IPS DF 4.7 (cell line): Measurements from ENCODE around the gene TSC22D3.

Source experiments
- DNase-seq: peaks from one replicate; pipeline ENCODE4 v3.0.0-alpha.2; 2013; ENCODE audit warnings: low spot score; ENCODE audit errors: extremely low read depth

TSC22D3 gene

GRCh38 chrX:107760304-107761077, 15.1 kb downstream of the TSC22D3 start:
- no peak for DNase-seq

DNA sequence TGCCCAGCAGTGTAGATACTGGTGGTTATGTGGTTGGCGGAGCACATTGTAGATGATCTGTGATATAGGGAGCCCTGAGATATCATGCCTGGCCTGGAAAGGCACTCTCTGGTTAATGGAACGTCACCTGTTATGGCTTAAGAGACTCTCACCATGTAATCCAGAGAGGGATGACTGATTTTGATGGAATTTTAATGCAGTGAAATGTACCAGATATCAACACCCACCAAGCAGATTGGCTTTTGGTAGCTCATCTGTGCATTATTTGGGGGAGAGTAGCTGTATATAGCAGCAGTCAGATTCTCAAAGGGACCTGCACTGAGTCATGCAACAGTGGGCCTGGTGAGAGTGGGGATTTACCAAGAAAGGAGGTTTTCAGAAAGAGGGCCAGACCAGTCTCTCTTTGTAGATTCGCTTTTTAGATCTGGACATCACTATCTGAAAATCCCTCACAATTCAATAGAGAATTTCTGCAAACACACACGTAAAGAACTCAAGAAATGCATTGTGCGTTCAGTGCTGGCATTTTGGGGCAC, 17.3 kb downstream of the TSC22D3 start:
- no peak for DNase-seq

- DNase-seq = no peak
These were observed 19.9 kb downstream of the TSC22D3 start for GRCh38 chrX:107755721-107756120.

GRCh38 chrX:107753187-107753586, 22.4 kb downstream of the TSC22D3 start:
- no peak for DNase-seq

GRCh38 chrX:107752714-107753113, 22.9 kb downstream of the TSC22D3 start:
- DNase-seq = no peak

- DNase-seq = no peak
These were observed 23.5 kb downstream of the TSC22D3 start for GRCh38 chrX:107752043-107752442.

GRCh38 chrX:107750861-107751445, 24.6 kb downstream of the TSC22D3 start:
- no peak for DNase-seq

DNA sequence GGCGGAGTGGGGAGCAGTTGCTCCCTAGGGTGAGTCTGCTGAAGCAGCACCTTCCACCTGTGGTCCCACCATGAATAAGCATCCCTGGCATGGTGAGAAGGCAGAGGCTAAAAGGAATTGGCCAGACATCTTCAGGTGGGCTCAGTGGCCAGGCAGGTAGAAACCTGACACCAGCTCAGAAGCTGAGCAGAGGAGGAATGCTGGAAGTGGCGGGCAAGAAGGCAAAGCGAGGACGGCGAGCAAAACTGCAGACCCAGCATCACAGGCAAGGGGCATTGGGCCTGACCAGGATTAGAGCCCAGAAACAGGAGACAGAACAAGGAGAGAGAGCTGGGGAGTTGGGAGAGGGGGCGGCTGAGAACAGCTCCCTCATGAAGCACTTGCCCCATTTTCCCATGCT, 25.3 kb downstream of the TSC22D3 start:
- DNase-seq = no peak

DNA sequence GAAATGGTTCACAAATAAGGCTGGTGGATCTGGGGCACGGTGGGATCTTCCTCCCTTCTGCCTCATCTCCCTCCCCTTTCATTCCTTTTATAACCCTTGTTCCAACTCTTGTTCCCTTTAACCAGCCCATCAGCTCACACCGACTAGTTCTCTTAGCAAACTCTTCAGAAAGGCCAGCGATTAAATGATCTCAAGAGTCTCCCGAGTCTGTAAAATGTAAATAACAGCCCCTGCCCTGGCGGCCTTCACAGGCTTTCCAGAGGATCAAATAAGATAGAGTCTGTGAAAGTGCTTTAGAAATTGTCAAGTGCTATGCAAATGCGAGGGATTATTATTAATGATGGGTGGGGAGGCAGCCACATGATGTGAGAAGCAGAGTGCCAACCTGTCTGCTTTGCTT, 27.1 kb downstream of the TSC22D3 start:
- DNase-seq = no peak

DNA sequence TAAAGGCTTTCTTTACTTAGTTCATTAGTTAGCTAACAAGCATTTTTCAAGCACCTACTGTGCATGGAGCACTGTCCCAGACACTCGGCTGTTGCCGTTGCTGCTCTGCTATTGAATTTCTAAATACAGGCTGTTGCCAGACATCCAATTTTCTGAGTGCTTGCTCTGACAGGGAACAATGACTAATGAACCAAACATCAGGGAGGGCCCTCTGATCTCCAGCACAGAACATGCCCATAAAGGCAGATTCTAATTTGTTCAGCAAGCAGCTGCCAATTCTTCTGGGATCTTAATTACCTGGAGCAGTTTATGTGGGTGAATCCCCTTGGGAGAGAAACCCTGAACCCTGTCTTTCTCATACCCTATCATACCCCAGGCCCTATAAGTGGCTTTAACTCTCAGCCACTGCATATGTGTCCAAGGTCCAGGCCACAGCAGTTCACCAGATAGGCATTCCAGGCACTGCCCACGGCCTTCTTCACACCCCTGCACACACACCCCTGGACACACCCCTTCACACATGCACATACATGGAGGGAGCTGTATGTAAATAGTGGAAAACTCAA, 27.9 kb downstream of the TSC22D3 start:
- DNase-seq = no peak

- DNase-seq = no peak
These were observed 30.7 kb downstream of the TSC22D3 start for GRCh38 chrX:107744868-107745267.

GRCh38 chrX:107743995-107744394, 31.6 kb downstream of the TSC22D3 start:
- no peak for DNase-seq

- no peak for DNase-seq
These were observed 32.8 kb downstream of the TSC22D3 start for GRCh38 chrX:107742700-107743191.

GRCh38 chrX:107741404-107741790, 34.2 kb downstream of the TSC22D3 start:
- DNase-seq = no peak

GRCh38 chrX:107739541-107739940, 36.0 kb downstream of the TSC22D3 start:
- no peak for DNase-seq

DNA sequence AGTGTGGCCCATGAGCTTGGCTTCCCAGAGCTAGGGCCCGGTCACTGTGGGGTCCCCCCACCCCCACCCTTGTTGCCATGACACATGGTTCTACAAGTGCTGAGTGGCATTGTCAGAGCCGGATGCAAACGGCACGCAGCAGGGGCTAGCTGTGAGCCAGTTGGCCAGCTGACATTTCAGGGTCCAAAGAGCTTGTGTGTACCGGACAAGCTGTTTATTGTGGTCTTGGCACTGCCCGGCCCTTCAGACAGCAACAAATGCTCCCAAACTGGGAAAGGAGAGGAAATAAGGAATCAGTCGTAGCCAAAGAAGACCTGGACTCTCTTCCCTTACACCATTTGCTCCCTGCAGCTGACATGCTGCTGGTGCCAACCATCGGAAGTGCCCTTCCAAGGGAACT, 36.8 kb downstream of the TSC22D3 start:
- no peak for DNase-seq

GRCh38 chrX:107738272-107738671, 37.3 kb downstream of the TSC22D3 start:
- no peak for DNase-seq

GRCh38 chrX:107736781-107737531, 38.6 kb downstream of the TSC22D3 start:
- no peak for DNase-seq

- no peak for DNase-seq
These were observed 40.9 kb downstream of the TSC22D3 start for GRCh38 chrX:107734646-107735045.

DNA sequence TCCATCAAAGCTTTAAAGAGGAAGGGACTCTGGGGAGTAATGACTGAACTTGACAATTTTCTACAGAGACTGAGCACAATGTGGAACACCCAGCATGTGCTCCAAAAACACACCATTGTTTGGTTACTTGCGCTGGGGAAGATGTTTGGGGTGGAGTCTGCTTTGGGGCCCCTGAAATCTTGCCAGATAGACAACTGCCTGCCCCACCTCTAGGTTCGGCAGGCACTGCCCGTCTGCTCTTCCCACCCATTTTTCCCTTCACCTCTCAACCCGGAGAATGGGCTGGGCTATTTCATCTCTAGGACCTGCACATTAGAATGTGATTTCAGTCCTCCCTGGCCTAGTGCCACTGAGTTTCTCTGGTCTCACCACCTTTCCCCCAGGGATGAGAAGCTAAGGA, 41.9 kb downstream of the TSC22D3 start:
- no peak for DNase-seq

DNA sequence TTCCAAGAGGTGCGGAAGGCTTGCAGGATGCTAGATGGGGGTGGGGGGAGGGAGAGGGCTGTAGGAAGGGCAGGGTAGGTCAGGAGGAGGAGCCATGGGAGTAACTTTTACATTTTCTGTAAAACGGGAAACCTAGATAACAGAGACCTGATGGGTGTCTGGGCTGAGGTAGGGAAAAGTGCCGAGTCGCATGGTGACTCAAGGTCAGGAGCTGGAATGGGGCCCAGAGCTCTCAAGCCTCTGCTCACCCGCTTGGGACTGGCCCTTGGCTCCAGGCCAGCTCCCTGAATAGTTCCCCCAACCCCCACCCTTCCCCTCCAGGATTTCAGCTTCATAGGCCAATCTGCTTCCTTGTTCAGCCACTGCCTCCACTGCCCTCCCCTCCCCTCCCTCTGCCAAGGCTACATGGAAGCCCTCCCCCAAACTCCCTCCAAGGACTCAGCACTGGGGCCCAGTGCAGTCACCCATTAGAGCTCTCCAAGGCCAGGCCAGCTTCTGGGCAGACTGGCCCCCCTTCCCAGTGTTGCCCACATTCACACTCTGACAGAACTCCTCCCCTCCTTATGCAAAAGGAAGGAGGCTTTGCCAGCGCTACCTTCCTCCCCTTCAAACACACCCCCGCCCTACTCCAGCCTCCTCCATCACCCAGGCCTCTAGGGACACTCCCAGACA, 43.6 kb downstream of the TSC22D3 start:
- no peak for DNase-seq
